ENCODE results near the gene BCL2.
"Not testable (repeated sequence)": the region's sequence is repeated elsewhere in the genome, so short reads cannot be mapped to it uniquely, and the experiment has no call there.

The BCL2 gene

DNA sequence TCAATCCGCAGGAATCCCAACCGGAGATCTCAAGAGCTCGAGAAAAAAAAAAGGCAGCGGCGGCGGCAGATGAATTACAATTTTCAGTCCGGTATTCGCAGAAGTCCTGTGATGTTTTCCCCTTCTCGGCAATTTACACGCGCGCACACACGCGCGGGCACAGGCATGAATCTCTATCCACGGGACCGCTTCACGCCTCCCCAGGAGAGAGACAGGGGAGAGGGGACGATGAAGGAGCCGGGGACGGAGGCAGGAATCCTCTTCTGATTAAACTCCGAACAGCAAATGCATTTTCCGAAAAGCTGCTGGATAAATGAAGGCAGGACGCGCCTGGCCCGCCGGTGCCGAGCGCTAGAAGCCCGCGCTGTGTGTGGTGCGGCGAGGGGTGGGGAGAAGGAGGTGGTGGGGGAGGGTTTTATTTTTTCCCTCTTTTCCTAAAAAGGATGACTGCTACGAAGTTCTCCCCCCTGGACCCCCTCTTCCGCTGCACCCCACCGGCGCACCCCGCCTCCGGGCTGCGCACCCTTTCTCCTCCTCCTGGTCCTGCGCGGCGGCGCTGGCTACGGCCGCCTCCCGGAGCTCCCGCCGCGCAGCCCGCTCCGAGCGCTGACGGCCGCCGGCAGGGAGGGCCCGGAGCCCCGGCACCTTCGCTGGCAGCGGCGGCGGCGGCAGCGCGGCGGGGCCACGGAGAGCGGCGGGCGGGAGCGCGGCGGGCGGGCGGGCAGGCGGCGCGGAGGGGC, at the start of gene BCL2:
TSS of gene BCL2 (minus strand) at position 387 of the 740 bp plus-strand sequence.
- in situ Hi-C loops (cut with MboI; ENCODE audit: low sequenced_read_pairs) = loop anchor here (10.0 to 25.0 kb wide), 2 partner anchors 182 to 305 kb away; no protein-coding TSS in a partner anchor

DNA sequence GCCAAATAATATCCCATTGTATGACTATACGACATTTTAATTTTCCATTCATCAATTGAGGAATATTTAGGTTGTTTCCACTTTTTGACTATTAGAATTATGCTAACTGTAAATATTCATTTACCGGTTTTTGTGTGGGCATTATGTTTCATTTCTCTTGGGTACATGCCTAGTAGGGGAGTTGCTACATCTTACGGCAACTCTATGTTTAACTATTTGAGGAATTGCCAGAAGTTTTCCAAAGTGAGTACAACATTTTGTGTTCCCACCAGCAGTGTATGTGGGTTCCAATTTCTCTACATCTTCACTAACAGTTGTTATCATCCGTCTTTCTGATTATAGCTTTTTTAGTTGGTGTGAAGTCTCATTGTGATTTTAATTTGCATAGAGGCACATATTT, 49.0 kb upstream of the BCL2 start:
- in situ Hi-C loops (cut with MboI; ENCODE audit: low sequenced_read_pairs) = no loop called here

DNA sequence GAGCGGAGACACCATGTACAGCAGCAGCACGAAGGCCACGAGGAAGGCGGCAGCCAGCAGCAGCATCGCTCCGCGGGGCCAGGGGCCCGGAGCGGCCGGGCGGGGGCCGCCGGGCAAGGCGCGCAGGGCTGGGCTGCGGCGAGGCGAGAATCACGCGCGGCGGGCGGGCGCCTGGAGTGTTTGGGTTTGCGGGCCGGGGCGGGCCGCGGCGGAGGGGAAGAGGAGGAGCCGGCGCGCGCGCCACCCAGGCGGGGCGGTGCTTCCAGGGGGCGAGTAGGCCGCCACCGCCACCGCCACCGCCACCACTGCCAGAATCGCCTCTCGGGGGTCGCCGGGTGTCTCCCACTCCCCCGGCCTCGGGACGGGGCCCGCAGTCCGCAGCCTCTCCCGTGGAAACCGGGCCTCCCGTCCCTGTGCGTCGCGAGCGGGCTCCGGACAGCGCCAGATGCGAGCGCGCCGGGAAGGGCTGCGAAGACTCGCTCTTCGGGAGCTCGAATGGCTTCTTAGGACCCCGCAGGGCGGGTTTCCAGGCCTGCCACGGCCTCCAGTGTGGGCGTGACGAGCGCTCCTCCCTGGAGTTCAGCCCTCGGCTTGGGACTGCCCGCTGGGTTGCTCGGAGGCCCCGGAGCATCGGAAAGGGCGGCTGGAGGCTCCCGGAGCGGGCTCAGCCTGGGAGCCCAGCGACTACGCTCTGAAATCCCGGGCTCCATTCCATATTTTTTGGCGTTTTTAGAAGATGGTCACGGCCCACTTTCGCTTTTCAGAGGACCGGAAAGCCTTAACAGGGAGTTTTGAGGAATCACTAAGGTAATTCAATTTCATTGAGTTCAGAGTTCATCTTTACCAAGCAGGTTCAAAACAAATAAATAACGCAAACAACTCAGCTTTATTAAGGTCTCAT, 47.7 kb upstream of the BCL2 start, which contains the start of gene KDSR:
TSS of gene KDSR (minus strand) at position 154 of the 901 bp plus-strand sequence. CDS start at position 66, 88 bp downstream.
- in situ Hi-C loops (cut with MboI; ENCODE audit: low sequenced_read_pairs) = no loop called here

DNA sequence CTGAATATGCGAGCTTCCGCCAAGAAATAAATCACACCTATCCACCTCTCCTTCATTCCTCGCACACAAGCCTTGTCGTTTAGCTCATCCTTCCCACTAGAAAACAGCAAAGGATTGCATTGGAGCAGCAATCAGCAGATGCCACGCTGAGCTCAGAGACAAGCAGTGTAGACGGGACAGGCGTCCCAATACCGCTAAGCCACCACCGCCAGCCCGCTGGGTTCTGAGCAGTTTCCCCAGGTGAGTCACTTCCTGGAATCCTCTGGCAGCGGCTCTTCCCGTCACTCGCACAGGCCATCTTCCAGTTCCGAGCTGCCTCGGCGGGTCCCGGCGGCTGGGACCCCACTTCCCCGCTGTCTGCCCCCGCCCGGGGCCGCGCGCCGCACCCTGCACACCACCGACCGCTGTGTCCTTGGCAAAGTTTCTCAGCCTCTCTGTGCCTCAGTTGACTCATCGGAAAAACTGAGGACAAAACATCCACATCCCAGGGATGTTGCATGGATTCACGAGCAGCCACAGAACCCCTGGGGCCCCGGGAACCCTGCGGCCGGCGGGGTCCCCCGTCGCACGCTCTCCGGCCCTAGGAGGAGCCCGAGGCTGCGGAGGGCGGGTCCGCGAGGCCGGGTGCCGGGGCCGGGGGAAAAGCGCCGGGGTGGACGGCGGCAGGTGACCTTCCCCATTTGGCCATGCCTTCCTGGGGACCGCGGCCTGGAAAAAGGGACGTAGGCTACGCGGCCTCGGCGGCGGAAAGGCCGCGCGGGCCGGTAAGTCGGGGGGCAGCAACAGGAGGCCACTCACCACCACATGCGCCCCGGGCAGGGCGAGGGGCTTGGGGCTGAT, 46.9 kb upstream of the BCL2 start:
- in situ Hi-C loops (cut with MboI; ENCODE audit: low sequenced_read_pairs) = no loop called here

DNA sequence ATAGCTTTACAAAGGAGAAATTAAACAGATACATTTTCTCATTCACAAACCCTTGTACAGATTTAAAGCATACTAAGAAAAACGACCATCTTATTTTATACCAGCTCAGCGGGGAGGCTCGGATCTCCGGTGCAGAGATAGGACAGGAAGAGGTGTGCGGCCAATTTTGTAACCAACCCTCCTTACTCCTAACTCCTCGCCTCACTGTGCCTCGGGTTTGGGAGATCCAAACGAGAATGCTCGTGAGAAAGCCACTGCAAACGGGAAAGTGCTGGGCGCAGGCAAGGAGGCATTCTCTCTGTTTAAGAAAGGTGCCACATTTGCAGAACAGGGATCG, 46.3 kb upstream of the BCL2 start:
- in situ Hi-C loops (cut with MboI; ENCODE audit: low sequenced_read_pairs) = no loop called here

DNA sequence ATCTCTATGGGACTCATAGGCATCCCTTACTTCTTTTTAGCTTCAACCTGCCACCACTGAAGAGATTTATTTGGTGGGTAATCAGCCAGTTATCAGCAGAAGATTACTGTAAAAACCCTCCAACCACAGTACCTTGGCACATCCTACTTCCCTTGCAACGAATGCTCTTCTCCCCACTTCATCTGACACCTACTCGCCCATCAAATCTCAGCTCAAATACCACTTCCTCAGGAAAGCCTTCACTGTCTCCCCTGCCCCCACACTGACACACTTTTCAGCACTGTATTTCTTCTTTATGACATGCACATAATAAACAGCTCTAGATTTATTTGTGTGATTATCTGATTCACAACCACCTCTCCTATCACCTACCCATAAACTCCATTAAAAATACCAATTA, 44.4 kb upstream of the BCL2 start:
- in situ Hi-C loops (cut with MboI; ENCODE audit: low sequenced_read_pairs) = no loop called here

DNA sequence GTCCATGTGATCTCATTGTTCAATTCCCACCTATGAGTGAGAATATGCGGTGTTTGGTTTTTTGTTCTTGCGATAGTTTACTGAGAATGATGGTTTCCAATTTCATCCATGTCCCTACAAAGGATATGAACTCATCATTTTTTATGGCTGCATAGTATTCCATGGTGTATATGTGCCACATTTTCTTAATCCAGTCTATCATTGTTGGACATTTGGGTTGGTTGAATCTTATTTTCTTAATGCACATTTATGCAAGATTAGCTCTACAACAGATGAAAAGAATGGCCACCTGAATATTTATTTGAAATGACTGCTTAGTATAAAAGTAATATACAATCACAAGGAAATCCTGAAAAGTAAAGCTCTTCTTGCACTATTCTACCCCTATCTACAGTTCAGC, 43.9 kb upstream of the BCL2 start:
- in situ Hi-C loops (cut with MboI; ENCODE audit: low sequenced_read_pairs) = not testable (repeated sequence)

DNA sequence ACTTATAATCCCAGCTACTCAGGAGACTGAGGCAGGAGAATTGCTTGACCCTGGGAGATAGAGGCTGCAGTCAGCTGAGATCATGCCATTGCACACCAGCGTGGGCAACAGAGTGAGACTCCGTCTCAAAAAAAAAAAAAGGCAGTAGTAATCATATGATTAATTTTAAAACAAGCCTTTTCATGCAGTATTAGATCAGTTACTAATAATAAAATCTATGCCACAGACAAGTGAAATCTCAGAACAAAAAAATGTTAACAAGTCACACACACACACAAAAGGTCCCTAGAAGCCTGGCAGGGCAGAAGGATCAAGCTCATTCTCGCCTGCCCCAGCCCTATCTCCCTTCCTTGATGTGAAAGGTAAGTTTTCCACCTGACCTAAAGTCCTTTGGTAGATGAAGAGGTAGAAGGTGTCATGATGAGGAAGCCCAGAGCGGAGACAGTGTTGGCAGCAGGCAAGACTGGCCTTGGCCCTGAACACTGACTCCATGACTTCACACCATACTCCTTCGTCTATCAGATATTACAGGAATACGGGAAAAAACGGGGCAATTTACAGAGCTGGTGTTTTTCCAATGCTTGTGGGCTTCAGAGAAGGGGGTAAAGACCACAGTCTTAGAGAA, 36.8 kb upstream of the BCL2 start:
- in situ Hi-C loops (cut with MboI; ENCODE audit: low sequenced_read_pairs) = no loop called here

DNA sequence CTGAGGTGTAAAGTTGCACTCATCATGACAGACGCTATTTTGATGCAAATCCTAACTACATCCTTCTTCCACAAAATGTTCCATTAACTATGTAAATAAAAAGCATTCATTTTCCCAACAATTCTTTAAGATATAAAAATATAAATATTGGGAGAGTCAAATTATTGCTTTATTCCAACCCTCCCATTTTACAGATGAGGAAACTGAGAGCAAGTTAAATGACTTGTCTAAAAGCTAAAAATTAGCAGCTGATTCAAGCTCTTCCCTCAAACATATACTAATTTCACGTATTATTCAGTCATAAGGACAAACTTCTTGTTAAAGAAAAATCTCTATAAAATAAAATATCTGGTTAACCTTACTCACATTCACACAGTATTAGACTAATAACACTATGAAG, 30.7 kb upstream of the BCL2 start:
- in situ Hi-C loops (cut with MboI; ENCODE audit: low sequenced_read_pairs) = no loop called here

DNA sequence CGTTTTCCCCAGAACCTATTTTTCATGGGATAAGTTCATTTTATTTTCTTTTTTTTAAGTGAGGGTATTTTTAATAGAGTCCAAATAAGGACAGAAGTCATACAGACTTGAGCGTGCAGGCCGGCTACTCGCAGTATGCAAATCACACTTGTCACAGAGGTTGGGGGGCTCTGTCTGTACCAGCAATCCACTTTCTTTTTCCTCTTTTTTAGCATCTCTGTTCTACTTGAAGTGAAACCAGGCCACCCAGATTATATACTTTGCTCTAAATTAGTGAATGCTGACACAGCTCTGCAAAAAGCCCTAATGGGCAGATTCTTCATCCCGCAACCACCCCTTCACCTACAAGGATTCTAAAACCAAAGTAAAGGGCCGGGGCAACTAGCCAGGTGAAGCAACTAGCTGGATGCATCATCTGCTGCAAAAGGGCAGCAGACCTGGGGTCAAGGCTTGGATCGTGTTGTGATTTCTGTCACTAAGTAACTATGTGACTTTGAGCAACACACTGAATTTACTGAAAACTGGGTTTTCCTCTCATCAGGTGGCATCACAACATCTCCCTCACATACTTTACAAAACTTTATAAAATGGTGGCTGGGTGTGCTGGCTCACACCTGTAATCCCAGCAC, 29.1 kb upstream of the BCL2 start:
- in situ Hi-C loops (cut with MboI; ENCODE audit: low sequenced_read_pairs) = no loop called here

DNA sequence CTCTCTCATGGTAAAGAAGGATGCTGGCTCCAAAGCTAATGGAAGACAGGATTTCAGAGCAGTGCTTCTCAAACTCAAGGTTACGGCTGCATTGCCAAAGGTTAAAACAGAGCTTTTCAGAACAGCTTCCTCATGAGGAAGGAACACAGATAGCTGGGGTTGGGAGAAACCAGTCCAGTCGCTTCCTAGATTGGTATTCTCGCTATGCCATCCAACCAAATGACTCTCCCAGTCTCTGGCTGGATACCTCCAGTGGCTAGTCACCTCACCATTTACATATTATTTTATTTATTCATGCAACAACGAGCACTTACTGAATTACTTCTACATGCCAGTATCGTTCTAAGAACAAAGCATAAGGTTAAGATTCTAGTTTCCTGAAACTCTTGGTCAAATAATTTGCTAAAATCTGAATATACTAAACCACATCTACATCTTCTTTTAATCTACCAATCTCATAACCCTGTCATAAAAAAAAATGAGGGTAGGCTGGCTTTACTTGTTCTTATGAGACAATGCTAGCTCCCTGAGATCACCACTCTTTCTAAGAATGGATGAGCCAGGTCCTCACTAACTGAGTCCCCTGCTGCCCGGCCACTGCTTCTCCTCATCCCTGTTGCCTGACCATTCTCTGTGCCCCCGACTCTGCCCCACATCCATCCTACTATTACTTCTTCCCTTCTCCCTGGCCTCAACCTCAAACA, 27.1 kb upstream of the BCL2 start:
- in situ Hi-C loops (cut with MboI; ENCODE audit: low sequenced_read_pairs) = no loop called here

DNA sequence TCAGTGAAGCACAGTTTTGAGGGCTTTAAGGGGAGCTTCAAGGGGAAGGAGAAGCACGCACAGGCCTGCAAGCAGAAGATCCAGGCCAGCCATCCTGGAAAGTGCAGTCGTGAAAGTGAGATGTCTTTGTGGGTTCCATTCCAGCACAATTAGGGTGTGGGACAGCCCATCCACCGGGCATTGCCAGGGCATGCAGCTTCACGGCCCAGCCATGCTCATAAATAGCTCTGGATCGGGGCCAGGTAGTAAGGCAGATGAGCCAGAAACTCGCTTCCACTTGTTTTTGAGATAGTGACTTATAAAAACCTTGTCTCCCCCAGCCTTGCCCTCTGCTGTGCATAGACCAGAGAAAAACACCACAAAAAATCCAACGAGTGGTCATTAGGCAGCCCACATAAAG, 26.5 kb upstream of the BCL2 start:
- in situ Hi-C loops (cut with MboI; ENCODE audit: low sequenced_read_pairs) = no loop called here

DNA sequence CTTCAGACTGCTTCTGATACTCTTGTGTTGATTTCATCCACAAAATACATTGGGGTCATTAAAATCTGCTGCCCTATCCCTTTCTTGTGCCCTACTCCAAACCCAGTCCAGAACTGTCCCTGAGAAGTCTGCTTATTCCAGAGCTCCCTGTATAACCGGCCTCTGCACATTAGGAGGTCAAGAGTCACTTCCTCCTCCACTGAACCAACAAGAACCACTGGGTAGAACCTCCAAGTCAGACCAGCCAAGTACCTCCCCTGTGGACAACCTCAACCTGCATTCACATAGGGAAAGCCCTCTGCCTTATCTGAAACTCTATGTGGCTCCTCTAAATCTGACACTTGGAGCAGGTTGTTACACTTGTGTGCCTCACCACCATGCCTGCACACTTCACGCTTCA, 25.3 kb upstream of the BCL2 start:
- in situ Hi-C loops (cut with MboI; ENCODE audit: low sequenced_read_pairs) = no loop called here

DNA sequence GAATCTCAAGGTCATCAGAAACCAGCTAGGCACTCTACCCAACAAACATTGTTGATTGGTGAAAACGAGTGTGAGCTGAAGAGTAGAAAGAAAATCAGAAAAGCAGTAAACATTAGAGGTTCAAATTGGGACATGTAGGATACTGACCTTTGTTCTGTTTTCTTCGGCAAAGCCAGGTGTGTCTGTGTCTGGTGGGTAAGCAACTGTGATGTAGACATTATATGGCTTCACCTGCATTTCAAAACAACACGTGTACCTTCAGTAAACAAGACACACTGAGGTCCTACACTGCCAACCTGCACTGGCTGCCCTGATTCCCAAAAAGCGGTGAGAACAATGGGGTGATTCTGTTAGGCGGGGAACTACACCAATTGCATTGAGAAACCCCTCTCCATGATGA, 24.7 kb upstream of the BCL2 start:
- in situ Hi-C loops (cut with MboI; ENCODE audit: low sequenced_read_pairs) = no loop called here

DNA sequence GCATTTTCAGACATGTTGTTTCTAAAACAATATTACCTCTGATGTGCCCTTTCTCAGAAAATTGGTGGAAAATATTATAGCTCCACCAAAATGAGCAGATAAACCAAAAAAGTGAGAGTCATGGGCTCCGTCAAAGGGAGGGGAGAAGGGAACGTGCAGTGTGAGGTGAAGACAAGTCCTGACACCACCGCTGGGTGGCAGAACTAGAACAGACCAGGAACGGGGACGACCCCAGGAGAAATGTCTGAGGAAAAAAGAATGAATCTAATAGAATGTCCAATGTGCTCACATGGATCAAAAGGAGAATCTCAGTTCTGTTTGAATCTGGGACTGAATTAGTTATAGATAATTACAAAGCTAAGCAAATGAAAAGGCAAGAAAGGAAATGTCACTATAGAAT, 22.6 kb upstream of the BCL2 start:
- in situ Hi-C loops (cut with MboI; ENCODE audit: low sequenced_read_pairs) = no loop called here

DNA sequence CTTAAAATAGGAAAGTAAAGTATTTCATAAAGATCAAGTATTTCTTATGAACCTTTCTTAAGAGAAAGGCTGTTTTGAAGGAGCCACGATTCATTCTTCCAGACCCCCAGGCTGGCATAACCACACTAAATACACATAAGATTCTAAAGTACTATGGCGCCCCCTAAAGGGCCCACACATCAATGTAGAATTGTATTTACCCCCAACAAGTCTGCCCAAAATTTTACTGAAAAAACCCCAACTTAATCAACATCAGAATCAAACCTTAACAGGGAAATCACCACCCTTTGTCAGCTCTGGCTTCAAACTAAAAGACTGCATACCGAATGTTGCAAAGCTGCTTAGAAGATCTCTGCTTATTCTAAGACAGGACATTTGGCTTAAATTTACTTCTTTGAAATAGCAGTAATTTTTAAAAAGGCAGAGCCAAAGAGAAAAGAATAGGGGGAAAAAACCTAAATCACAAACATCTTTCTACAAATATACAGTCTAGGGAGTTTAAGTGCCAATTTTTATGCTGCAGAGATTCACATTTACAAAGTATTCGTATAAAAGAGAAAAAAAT, 20.4 kb upstream of the BCL2 start:
- in situ Hi-C loops (cut with MboI; ENCODE audit: low sequenced_read_pairs) = no loop called here

DNA sequence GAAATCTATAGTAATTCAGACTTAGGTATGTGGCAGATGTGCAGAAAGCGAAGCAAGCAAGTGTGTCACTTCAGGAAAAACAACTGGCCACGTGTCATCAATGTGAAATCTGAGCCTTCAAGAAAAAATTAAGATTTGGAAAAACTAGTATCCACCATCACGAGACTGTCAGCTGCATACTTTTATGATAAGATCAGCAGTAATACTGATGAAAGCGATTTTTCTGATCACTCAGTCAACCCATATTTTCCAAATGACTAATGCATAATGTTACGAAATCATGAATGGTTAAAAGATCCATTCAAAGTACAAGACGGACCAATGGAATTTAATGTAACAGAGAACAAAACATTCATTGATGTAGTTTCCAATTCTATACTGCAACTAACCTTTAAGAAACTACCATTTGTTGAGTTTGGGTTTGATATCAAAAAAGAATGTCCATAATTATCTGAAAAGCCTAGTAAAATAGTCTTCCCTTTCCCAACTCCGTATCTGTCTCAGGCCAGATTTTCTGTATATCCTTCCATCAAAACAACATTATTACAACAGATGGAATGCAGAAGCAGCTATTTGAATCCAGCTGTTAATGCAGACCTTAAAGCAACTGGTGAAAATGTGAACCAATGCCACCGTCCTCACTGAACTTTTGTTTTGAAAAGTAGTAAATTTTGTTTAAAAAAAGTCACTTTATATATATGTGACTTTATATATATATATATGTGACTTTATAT, 17.0 kb upstream of the BCL2 start:
- in situ Hi-C loops (cut with MboI; ENCODE audit: low sequenced_read_pairs) = no loop called here

DNA sequence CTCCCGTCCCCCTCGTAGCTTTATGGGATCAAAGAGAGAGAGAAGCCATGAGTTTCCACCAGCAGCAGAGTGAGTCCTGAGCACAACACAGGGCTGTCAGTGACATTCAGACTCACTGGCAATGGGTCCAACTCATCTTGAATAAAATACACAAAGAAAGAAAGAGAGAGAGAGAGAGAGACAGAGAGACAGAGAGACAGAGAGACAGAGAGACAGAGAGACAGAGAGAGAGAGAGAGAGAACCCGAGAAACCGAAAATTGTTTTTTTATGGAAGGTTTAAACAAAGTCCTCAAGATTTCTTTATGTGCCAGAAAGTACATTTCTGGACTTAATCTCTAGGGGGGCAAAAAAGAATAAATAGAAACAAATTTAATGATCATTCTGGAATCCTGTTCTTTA, 11.5 kb upstream of the BCL2 start:
- in situ Hi-C loops (cut with MboI; ENCODE audit: low sequenced_read_pairs) = no loop called here

All from HL-60/S4 treated with retinoic acid at 250 ng/mL for 4 days and 3 days (cell line).